GM18951 (cell line): Measurements from ENCODE around the gene SH3BP1.
"Not testable (repeated sequence)": the region's sequence is repeated elsewhere in the genome, so short reads cannot be mapped to it uniquely, and the experiment has no call there.

Experiments used
- POLR2A ChIP-seq: IDR thresholded peaks from 4 replicates; pipeline ENCODE4 v1.6.1; 2011; ENCODE audit warnings: mild to moderate bottlenecking; ENCODE audit not compliant: insufficient read length, insufficient read depth; ENCODE audit errors: extremely low read depth
- in situ Hi-C: fragments of 300-500 bp; cut with MboI; formaldehyde crosslinking; loops from one replicate; pipeline ENCODE4 v1.12.0; 2022; ENCODE audit warnings: low sequenced_read_pairs, mixed read lengths, inconsistent platforms; ENCODE audit not compliant: unreplicated experiment

SH3BP1 gene

DNA sequence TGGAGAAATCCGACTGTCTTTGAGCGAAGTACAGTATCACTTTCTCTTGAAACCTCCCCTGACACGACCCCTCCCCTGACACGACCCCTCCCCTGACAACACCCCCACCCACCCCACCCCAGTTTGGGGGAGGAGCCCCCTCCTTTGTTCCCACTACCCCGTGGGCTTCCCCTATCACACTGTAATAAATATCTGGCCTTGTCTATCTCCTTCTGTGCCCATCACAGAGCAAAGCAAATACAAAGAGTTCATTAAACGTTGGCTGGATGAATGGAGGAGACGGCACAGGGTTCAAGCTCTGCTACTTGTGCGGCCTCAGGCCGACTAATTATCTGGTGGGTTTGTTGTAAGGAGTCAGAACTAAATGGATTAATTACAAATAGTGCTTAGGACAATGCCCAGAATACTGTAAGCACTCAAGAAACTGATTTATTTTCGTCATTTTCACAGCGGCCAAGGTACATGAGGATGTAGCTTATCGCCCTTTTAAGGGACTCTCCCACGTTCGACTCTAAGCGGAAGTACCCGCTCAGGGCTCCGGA is 31.5 kb upstream of the SH3BP1 start:
- in situ Hi-C loops: no loop called here
- TF ChIP-seq POLR2A: no peak

DNA sequence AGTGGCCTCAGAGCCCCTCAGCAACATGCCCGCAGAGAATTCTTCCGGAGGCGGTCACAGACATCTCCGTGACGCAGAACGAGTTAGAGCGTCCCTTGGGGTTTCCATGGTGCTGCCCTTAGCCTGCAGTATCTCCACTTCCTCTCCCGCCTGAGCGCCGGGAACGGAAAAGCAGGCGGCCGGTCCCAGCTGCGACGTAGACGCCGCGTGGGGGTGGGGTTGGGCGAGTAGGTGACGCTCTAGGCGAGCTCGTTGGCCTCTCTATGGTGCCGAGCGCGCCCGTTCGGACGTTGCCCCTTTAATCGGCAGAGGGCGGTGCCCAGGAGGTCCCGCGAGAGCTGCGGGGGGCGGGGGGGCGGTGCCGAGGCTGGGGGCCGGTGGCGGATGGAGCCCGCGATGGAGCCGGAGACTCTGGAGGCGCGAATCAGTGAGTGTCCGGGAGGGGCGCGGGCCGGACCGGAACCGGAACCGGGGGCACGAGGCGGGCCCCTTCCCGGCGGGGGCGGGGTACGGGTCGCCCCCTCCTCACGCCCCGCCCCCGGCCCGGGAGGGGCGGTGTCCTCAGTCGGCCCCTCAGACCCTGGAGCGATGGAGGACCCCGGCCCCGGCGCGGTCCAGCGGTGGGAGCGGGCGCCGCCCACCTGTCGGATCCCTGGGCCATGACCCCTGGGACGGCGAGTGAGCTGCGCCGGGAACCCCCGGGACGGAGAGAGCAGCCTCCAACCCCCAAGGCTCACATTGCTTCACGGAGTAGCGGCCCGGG is 30.8 kb upstream of the SH3BP1 start, which contains the start of gene GGA1:
Gene GGA1, plus strand, starts transcription at position 358 of the 763 bp plus-strand sequence. Its CDS starts 27 bp downstream, at position 385.
- in situ Hi-C loops: no loop called here
- TF ChIP-seq POLR2A: peak; percentile 34

DNA sequence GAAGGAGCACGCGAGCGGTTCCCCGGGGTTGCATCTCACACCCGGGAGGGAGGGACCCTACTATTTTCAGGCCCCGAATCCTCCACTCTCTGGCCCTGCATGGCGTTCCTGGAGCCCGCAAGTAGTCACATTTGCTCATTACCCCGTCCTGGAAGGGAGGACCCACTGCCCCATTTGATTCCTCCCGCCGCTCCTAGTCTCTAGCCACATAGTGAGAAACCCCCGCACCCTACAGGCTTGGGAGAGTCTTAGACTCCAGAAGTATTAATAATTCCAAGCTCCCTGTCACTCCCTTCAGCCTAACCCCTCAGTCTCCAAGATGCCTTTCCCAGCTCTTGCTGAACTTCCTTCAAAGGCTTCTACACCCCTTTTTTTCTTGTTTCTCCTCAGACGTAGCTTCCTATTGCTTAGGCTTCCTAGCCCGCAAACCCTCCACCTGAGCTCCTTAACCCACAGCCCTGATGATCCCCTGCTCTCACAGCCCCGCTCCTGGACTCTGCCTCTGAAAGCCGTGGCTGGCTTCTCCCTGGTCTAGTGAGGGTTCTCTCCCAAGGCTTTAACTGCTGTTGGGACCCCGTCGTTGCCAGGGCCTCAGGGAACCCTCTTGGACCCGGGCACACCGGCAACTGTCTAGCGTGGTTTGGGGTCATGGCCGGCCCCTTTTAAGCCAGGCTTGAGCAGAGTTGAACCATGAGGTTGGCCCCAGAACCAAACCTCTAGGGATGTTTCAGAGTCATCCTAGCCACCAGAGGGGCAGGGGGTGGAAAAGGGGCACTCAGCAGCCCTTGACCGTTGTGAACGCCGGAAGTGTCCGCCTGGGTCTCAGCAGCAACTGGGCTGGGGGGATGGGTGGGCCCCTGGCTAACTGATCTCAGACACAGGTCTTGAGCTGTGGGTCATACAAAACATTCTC is 30.0 kb upstream of the SH3BP1 start:
- in situ Hi-C loops: no loop called here
- TF ChIP-seq POLR2A: no peak

DNA sequence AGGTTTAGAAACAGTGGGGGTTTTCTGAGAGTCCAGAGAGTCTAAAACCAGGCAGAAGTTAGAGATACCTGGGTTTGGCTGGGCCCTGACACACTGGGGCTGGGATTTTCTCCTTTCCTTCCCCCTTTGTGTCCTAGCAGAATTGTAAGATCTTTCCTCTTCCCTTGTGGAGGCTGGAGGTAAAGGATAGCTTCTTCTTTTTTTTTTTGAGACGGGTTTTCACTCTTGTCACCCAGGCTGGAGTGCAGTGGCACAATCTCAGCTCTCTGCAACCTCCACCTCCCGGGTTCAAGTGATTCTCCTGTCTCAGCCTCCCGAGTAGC is 29.4 kb upstream of the SH3BP1 start:
- in situ Hi-C loops: not testable (repeated sequence)

DNA sequence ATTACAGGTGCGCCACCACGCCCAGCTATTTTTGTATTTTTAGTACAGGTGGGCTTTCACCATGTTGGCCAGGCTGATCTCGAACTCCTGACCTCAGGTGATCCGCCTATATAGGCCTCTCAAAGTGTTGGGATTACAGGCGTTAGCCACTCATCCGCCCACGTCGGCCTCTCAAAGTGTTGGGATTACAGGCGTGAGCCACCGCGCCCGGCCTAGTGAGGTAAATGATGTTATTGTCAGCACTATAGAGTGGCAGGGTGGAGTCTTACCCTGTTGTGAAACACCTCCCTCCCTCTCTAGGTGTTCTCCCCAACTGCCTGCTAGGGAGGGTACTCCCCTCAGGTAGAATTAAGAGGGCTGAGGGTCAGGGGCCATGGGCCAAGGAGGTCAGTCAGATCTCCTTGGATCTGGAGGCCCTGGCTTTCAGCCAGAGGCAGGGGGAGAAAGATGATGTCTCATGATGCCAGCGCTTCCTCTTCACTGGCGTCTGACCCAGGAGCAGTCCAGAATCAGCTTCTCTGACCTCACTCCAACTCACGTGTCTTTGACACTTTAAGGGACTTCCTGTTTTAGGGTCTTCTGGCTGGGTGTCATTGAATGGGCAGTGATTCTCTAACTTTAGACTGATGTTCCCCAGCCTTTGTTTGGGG is 28.9 kb upstream of the SH3BP1 start:
- no peak for TF ChIP-seq POLR2A
- in situ Hi-C loops: no loop called here

DNA sequence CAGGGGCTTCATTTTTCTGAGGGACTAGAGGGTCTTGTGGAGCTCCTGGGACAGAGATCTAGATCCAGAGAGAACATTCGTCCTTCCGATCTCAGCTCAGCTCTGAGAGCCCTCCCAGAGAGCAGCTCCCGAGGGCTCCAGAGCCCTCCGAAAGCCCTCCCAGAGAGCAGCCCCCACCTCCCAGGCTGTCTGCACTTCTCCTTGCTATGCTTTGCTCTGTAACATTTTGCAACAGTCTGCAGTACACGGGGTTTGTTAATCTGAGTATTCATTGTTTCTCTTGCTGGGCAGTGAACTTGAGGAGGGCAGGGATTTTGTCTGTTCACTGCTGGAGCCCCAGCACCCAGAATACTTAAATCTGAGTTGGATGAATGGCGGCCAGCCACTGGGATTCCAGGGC is 28.3 kb upstream of the SH3BP1 start:
- in situ Hi-C loops: no loop called here
- no peak for TF ChIP-seq POLR2A

DNA sequence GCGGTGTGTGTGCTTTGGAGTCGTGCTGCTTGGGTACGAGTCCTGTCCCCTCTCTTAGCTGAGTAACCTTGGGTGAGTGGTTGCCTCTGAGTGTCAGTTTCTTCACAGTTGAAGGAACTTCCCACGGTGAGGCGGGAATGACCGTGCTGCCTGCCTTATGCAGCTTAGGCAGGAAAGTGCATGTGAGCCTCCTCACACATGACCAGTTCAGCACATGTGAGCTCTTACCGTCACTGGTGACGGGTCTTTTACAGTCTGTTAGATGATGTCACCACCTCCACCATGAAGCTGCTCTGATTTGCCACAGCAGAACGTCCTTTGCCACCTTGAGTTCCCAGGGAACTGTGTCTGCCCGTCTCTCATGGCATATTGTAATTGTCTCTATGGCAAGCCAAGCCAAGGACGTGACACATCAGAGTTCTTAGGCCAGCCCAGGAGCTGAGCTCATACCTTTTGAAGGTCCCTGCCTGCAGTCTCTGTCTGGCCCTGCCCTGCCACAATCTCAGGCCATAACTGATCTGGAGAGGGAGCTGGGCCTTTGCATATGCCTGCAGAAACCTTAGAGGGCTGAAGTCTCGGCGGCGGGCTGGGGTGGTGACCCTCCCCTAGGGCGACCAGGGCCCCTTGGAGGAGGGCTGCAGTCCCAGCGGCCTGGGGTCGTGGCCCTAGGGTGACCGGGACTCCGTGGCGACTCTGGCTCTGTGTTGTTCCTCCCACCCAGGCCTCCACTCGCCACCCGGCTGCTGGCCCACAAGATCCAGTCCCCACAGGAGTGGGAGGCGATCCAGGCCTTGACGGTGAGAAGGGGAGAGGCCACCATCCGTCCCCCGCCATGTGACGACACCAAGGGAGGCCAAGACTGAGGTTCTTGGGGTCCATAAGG is 23.0 kb upstream of the SH3BP1 start:
- in situ Hi-C loops: no loop called here
- TF ChIP-seq POLR2A: no peak

DNA sequence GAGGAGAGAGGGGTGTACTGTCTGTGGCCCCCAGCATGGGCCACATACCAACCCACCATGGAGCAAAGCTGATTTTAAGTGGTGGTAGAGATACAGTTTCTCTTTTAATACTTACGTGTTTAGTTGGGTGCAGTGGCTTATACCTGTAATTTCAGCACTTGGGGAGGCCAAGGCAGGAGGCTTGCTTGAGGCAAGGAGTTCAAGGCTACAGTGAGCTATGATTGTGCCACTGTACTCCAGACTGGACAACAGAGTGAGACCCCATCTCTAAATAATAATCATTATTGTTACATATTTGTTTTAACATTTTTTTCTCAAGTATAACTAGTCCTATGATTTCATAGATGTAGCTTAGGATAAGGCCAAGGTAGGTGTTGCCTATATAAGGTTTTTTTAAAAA is 22.0 kb upstream of the SH3BP1 start:
- in situ Hi-C loops: no loop called here
- TF ChIP-seq POLR2A: no peak

DNA sequence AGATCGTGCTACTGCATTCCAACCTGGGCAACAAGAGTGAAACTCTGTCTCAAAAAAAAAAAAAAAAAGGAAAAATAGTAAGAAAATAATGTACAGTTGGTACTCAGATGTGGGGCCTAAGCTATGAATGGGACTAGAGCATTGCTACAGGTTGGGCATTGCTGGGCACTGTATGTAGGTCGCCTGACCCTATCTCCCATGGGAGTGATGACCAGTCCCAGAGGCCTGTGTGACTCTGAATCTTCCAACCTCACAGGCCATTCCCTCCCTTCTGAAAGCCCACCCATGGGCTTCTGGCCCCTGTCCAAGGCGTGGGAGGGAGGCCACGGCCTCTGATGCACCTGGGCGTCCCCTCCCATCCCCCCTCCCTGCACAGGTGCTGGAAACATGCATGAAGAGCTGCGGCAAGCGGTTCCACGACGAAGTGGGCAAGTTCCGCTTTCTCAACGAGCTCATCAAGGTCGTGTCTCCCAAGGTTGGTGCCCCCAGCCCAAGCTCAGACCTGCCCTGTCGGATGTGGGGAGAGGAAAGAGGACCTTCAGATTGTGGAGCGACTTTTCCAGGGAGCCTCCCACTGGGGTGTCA is 21.3 kb upstream of the SH3BP1 start:
- no peak for TF ChIP-seq POLR2A
- in situ Hi-C loops: no loop called here

DNA sequence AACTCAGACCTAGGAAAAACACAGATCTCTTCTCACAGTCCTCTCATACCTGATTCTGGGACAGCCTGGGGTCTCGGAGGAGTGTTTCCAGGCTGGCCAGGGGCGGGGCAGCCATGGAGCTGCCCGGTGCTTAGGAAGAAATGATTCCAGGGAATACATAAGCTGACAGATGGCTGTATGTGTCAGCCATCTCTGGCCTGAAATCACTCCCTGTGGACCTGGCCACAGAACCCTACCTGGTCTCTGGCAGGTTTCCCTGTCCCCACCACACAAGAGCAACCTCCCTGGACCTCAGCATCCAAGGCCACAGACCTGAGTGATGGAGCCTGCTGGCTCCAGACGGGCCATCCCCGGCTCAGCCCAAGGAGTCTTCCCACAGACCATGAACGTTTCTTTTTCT is 20.8 kb upstream of the SH3BP1 start:
- in situ Hi-C loops: no loop called here
- TF ChIP-seq POLR2A: no peak

DNA sequence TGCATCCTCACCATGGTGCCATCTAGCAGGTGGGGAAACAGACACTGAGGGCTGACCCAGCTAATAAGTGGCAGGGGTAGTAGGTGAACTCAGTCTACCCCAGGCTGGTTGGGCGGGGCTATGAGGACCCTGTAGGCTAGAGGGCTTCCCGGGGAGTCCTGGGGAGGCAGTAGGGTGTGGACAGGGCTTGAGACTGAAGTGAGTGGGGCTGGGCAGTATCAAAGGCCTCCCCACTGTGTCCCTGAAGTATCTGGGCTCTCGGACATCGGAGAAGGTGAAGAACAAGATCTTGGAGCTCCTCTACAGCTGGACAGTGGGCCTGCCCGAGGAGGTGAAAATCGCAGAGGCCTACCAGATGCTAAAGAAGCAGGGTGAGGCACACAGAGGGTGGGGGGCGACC is 19.5 kb upstream of the SH3BP1 start:
- TF ChIP-seq POLR2A: no peak
- in situ Hi-C loops: no loop called here

DNA sequence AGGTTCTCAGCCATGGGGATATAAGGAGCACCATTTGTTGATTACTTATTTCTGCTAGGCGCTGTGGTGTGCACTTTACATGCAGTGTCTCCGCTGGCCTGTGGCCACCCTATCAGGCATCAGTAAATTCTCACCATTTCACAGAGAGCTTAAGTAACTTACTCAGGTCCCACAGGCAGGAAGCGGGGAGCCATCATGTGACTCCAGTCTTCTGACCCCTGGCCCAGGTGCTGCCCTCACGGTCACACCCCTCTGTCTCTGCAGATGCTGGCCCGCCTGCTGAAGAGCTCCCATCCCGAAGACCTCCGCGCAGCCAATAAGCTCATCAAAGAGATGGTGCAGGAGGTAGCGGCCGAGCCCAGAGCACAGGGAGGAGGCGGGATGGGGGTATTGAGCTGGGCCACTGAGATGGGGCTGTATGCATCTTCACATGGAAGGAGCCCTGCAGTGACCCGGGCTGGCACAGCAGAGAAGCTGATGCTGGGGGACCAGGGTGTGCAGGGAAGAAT is 18.1 kb upstream of the SH3BP1 start:
- no peak for TF ChIP-seq POLR2A
- in situ Hi-C loops: no loop called here
